GM10248 (cell line): ENCODE measurements around the gene SFMBT2.
A peak's percentile ranks its signal among the peaks of the same experiment; 100 is the strongest.
"Not testable (repeated sequence)": the region's sequence is repeated elsewhere in the genome, so short reads cannot be mapped to it uniquely, and the experiment has no call there.

Experiments used
- CTCF ChIA-PET: fragments of 300-600 bp; sonication (Branson Sonifier 250); formaldehyde crosslinking; extraction: SDS; loops from one replicate; lab custom pipeline; 2021; ENCODE audit warnings: antibody characterized with exemption; lab: Yijun Ruan, JAX
- POLR2A ChIA-PET: fragments of 350-650 bp; sonication (Branson Sonifier 250); formaldehyde crosslinking; extraction: SDS; loops from one replicate; lab custom pipeline; 2020; ENCODE audit warnings: antibody characterized with exemption; lab: Yijun Ruan, JAX
- DNase-seq: peaks from one replicate; pipeline ENCODE4 v3.0.0; 2012; ENCODE audit errors: extremely low spot score
- TF ChIP-seq, protein P1 (sequence below): IDR thresholded peaks from 2 replicates; pipeline ENCODE4 v1.5.1; 2012; ENCODE audit warnings: mild to moderate bottlenecking, low read depth; ENCODE audit errors: extremely low read depth, missing control alignments, control extremely low read depth

The SFMBT2 gene

DNA sequence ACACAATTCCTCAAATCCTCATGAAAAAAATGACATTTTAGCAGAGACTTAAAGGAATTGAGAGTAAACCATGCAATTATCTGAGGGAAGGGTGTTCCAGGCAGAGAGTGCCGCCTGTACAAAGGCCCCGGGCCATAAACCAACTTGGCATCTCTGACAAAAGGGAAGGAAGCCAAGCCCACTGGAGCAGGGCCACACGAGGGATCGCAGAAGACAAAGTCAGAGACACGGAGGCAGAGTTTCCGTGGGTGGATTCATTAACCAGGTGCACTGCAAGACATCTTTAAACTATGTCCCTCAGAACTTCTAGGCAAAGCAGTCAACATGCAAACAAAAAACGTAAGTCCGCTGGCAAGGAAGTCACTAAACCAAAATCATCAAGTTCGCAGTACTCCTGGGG lies 92.0 kb downstream of the SFMBT2 start:
- POLR2A ChIA-PET, result no interaction called here
- peak; percentile 32 for DNase-seq
- CTCF ChIA-PET, result interaction anchor here (1.0 kb wide), 1 partner anchor 9 kb away, joined by 3 read pairs; no protein-coding TSS in a partner anchor
- TF ChIP-seq, protein P1, sequence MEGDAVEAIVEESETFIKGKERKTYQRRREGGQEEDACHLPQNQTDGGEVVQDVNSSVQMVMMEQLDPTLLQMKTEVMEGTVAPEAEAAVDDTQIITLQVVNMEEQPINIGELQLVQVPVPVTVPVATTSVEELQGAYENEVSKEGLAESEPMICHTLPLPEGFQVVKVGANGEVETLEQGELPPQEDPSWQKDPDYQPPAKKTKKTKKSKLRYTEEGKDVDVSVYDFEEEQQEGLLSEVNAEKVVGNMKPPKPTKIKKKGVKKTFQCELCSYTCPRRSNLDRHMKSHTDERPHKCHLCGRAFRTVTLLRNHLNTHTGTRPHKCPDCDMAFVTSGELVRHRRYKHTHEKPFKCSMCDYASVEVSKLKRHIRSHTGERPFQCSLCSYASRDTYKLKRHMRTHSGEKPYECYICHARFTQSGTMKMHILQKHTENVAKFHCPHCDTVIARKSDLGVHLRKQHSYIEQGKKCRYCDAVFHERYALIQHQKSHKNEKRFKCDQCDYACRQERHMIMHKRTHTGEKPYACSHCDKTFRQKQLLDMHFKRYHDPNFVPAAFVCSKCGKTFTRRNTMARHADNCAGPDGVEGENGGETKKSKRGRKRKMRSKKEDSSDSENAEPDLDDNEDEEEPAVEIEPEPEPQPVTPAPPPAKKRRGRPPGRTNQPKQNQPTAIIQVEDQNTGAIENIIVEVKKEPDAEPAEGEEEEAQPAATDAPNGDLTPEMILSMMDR, result no peak

DNA sequence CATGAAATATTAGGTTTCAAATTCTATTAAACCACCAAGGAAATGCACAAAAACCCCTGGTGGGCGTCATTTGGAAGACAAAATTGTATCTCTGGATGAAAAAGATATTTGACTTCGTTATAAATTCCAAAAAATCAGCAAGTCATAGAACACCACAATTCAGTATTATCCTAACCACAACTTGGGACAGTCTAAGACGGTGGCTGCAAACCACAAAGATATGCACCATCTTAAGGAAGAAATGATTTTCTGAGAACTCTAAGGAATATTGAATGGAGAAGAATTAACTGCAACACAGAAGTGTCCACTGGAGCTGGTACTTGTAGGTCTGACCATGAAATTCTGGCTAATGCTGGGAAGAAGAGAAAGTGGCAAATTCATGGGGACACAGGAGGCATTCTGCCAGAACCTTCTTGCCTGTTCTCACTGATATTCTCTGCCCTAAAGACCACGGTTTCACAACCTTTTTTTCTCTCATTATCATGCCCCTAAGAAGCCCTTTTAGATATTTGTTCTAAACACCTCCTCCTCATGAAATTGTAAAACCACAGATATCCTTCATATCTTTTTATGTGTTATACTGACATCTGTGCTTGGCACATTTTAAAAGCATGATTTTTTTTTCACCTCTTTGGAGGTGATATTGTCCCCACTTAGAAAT lies 92.9 kb downstream of the SFMBT2 start:
- ChIA-PET POLR2A (no interaction called here), CTCF (no interaction called here)
- peak; percentile 35 for DNase-seq

DNA sequence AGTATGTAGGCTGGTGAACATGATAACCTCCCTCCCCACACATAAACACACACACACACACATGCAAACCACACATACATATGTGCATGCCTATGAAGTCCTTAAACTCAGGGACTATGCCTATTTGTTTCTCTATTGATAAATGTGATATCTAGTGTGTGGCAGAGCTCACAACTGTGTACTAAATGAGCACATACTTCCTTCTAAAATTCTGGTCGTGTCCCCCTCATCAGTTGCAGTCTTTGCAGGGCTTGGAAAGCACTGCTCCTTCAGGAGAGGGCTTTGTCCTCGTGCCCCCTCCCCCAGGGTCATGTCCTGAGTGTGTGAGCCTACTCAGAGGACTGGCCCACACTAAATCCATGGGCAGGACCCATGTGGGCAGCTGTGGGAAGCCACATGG lies 94.0 kb downstream of the SFMBT2 start:
- no peak for DNase-seq
- CTCF ChIA-PET, result no interaction called here
- POLR2A ChIA-PET, result interaction anchor here (0.7 kb wide), 1 partner anchor 9 kb away, joined by 3 read pairs; no protein-coding TSS in a partner anchor
- TF ChIP-seq, protein P1, result no peak

More for the DNA sequence above, 92.9 kb downstream of the SFMBT2 start:
- TF ChIP-seq, protein P1, result no peak

DNA sequence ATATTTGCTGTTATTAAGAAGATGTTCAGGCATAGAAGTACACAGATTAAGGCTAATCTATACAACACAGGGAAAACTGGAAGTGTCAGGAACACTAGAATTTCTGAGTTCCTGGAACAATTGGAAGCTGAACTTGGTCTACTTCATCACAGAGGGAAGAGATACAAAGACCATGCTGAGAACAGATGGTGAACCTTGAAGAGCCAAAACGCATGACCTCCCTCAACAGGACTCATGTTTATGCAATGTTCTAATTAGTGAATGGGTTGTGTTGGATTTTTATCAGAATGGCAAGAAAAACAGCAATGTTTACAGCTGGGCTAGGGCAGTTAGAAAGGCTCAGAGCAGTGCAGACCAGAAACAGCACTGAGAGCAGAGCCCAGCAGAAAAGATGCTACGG lies 94.9 kb downstream of the SFMBT2 start:
- DNase-seq, result no peak
- ChIA-PET CTCF (interaction anchor here (1.0 kb wide), 1 partner anchor 10 kb away, joined by 3 read pairs; no protein-coding TSS in a partner anchor), POLR2A (no interaction called here)
- TF ChIP-seq, protein P1, result no peak

DNA sequence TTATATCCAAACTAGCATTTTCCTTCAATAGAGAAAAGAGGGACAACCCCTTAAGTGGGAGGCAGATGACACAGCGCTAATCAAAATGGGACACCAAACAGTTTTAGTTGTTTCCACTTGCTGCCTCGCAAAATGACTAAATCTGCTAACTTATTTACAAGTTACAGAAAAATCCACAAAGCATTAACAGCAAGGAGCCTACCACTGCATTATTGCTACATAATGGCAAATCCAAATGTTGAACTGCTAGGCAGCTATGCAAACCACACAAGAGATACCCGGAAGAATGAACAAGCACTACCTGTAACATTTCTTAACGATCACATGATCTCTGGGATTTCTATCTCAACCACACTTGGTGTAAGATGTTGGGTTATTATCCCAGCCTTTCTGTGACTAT lies 96.7 kb downstream of the SFMBT2 start:
- no peak for DNase-seq
- CTCF ChIA-PET, result interaction anchor here (1.3 to 1.4 kb wide), 3 partner anchors 17 to 24 kb away, joined by 3 read pairs; no protein-coding TSS in a partner anchor
- POLR2A ChIA-PET, result no interaction called here
- TF ChIP-seq, protein P1, result no peak

DNA sequence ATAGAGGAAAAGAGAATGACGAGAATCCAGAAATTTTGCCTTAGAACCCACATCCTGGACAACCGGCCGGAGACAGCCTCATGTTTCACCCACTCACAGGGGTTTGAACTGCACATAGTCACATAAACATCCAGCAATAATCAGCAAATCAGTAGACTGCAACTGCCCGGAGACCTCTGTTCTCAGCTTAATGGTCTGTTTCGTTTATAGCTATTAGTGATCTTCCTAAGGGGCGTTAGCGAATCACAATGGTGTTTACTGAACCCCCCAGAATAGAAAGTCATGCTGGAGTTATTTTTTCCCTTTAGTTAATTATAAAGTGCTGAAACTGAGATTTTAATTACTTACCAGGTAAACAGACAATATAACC lies 98.4 kb downstream of the SFMBT2 start:
- CTCF ChIA-PET, result no interaction called here
- POLR2A ChIA-PET, result no interaction called here
- no peak for DNase-seq
- TF ChIP-seq, protein P1, result no peak

DNA sequence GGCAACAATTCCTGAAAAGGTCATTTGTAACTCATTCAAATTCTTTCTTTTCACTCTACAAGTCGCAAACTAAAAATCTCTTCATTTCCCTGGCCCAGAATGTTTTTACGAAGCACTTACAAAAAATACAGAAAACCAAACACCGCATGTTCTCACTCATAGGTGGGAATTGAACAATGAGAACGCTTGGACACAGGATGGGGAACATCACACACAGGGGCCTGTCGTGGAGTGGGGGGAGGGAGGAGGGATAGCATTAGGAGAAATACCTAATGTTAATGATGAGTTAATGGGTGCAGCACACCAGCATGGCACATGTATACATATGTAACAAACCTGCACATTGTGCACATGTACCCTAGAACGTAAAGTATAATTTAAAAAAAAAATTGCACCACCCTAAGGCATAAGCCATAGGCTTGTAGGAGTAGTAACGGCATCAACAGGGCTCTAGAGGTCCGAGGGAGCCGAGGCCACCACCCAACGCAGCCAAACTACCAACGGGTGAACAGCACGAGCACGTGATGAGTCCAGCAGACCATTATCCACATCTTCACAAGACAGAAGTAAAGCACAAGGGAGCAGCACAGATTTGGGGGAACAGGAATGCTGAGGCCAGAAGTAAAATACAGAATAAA lies 98.9 kb downstream of the SFMBT2 start:
- CTCF ChIA-PET, result interaction anchor here (0.9 kb wide), 1 partner anchor 19 kb away, joined by 3 read pairs; no protein-coding TSS in a partner anchor
- POLR2A ChIA-PET, result not testable (repeated sequence)

More for the DNA sequence above, 98.9 kb downstream of the SFMBT2 start:
- not testable (repeated sequence) for DNase-seq
